COR-L47 (cell line): Measurements from ENCODE around the gene CDC42BPB.
"Not testable (repeated sequence)": the region's sequence is repeated elsewhere in the genome, so short reads cannot be mapped to it uniquely, and the experiment has no call there.

Source experiments
- DNase-seq: peaks from one replicate; lab custom pipeline; 2025; lab: John Stamatoyannopoulos, UW

CDC42BPB gene

DNA sequence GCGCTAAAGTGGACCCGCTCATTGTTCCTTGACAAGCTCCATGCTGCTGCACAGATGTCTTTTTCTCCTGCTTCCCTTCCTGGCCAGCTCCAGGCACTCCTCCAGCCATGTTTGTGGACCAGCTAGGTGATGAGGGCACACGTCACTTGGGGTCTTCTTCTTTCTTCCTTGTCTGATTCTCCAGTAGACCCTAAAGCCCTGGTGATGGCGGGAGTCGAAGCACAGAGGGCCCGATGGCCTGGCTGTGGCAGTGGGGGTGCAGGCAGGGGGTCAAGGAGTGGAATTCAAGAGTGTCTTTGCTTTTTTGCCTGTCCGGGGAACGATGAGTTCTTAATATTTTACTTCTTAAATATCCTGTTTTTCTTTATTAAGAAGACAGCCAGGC is 157.8 kb downstream of the CDC42BPB start:
- DNase-seq = no peak

DNA sequence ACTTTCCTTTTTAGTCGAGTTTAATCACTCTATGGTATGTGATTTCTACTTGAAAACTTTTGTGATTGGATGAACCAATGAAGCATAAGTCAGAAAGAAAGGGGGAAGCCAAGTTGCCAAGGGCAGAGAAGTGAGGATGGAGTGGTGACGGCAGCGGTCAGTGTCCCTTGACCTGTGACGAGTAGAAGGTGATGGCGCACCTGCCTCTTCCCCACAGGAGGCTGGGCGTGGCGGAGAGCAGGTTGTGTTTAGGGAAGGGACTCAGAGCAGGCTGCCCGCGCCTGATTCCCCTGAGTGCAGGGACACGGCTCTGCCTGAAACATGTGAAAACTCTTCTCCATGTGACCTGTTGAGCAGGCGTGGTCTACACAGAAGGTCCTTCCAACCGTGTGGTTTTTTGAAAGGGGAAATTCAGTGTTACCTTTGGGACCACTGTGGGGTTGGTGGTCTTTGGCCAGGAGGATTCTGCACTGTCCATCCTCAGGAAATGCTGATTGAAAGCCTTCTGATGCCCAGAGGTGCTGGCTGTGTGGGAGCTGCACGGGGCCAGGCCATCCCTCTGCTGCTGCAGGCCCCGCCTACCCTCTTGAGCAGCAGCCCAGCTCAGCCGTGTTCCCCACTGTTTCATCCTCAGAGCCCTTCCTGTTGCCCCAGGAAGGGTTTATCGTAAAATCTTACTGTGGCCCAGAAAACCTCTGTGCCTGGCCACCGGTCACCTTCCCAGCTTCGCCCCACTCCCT is 158.4 kb downstream of the CDC42BPB start:
- no peak for DNase-seq

DNA sequence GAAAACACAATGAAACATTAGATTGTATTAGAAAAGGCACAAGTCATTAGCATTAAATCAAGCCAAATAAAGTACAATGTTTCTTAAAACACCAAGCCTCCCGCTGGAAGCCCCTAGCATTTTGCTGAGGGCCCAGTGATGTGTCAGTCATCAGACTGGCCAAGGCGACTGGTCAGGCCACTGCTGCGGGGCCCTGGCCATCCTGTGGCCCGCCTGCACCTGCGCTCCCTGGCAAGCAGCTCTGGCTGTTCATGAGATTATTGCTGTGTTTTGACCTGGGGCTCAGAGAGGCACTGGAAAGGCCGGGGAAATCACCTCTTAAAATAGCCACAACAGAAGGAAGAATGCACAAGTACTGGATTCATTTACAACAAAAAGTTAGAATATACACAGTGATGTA is 159.1 kb downstream of the CDC42BPB start:
- DNase-seq = no peak

DNA sequence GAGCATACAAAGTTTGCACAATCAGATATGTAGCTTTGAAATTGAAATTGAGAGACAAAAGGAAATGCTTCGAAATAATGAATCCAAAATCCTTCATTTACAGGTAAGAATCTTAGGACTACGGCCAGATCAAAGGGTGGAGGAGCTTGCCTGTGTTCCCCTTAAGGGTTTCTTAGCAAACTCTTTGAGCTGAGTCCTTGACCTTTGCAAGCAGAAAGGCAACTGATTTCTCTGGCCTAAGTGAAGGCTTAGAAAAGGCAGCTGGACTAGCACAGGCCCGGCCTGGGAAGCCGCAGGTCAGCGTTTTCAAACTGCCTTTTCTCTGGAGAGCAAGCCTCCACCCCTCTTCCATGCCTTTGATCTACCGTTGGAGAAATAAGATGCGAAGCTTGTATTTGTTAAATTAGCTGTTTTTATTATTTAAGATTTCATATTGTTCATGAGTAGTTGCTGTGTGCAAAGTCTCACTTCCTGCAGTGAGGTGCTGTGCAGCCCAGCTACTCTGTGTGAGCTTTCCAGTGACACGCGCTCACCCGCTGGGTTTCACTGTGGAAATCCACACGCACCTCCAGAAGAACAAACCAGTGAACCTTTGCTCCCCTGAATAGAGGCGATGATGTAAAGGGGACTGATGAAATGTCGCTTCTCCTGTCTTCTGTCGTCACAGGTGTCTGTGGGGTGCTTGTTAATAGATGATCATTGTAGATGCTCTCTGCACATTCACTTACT is 159.9 kb downstream of the CDC42BPB start:
- DNase-seq = no peak

DNA sequence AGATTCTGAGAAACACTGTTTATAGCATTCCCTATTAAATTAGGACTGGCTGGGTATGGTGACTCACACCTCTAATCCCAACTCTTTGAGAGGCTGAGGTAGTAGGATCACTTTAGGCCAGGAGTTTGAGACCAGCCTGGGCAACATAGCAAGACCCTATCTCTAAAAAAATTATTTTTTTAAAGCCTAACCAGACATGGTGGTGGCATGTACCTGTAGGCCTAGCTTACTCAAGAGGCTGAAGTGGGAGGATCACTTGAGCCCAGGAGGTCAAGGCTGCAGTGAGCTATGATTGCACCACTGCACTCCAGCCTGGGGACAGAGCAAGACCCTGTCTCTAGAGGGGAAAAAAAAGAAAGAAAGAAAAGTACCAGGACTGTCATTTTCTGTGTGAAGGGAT is 160.6 kb downstream of the CDC42BPB start:
- DNase-seq = not testable (repeated sequence)

DNA sequence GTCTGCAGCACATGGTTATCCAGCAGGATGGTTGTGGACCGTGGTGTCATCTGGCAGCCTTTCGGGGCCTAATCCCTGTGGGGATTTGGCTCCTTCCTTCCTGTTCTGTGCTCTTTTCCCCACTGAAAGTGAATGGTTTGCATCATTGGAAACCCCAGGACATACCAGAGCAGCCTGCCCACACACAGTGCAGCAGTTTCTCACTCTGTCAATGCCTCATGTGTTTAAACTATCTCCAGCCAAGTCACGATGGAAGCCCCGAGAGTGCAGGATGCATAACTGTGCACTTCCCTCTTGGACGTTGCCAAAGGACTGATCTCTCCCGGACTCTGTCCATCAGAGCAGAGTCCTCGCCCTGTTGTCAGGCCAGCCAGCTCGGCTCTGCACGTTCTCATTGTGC is 163.9 kb downstream of the CDC42BPB start:
- DNase-seq = no peak

DNA sequence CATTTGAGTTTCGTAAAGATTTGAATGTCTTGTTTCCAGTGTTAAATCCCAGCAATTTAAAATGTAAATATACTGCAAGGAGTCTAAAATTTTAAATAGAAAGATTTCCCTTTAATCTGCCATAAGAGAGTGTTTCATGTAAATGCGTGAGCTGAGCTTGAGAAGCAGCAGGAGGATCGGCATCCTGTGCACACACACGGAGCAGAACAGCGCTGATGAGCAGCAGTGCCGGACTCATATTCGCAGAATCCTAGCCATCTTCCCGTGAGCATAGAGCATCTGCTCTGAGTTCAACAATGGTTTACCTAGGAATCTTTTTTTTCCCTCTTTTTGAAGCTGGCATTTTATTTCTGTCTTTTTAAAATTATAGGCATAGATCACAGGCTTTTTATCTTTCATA is 164.7 kb downstream of the CDC42BPB start:
- no peak for DNase-seq

DNA sequence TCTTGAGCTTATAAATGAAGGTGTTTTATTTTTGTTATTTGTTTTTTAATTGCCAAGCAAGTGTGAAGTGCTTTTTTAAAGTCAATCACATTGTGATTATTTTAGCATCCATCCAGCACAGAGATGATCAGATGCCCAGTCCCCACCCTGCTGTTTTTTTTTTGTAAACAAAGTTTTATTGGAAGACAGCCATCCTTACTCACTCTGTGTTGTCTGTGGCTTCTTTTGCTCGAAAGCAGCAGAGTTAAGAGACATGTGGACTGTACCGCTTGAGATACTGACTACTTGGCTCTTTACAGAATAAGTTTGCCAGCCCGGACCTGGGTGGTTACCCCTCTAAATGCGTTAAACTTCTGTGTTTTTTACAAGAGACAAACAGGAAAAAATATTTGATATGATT is 165.8 kb downstream of the CDC42BPB start:
- no peak for DNase-seq

DNA sequence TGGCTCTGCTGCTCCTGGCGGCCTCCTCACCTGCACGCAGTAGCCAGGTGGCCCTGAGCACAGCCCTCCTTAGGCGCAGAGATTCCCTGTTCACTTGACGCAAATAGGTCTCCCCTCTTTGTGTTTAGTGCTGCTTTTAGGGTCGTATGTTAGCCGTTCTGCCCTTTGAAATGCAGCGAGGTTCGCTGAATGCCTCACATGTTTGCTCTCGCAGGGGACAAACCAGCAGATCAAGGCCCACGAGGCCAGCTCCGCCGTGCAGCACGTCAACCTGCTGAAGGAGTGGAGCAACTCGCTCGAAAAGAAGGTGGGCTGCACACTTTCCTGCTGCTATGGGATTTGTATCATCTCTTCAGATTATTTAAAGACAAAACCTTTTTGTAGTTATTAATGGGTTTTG is 166.2 kb downstream of the CDC42BPB start:
- no peak for DNase-seq

DNA sequence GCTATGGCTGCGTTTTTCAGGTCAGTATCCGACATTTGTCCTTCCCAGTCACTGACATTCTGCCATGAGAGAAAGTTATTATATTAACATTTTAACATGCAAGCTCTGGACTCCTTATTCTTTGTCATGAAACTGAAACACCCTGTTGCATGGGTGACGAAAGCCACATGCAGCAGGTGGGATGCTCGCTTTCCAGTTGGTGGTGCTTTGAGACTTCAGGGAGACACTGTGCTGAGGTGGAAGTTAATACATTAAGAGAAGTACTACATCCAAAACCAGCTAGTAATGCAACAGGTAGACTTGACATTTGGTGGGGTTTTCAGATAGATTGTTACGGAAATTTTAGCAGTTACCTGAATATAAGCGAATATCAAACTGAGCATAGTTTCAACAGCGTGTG is 167.7 kb downstream of the CDC42BPB start:
- no peak for DNase-seq

DNA sequence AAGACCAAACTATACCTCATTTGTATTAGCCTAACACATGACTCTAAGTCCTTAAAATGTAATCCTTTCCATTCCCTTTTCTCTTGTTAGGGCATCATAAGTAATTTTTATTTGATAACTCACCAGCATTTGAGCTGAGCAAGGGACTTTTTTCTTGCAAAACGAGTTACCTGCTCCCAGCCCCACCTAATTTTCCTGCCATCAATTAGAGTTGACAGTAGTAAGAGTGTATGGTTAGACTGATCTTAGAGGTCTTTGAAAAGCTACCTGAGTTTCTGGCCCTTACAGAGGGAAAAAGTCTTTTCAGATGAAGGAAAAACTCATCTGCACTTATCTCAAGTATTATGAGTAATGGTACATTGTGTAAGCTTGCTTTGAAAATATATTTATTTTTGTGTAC is 168.6 kb downstream of the CDC42BPB start:
- DNase-seq = no peak

DNA sequence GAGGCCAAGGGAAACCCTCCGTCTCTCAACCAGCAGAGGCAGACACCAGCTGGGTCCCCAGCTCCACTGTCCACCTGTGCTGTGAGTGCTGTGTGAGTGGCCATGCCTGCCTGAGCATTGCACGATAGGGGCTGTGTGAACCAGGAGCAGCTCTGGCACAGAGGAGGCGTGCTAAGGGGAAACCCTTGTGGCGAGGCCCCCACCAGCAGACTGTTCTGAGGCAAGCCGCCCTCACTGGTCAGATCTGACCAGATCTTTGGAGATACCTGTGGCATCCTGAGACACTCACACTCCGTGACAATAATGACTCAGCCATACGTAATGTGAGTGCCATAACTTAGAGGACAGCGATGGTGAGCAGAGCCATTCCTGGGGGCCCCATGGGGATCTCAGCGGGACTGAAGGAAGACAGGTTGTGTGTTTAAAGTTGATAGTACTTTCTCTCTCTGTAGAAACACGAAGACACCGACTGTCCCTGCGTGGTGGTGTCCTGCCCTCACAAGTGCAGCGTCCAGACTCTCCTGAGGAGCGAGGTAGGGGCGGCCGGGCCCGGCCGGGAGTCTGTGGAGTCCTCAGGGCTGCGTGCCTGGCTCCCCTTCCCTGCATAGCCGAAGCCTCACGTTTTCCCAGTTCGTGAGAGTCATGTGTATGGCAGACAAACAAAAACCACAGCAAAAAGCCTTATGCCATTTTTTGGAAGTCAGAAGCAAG is 171.5 kb downstream of the CDC42BPB start:
- DNase-seq = no peak

DNA sequence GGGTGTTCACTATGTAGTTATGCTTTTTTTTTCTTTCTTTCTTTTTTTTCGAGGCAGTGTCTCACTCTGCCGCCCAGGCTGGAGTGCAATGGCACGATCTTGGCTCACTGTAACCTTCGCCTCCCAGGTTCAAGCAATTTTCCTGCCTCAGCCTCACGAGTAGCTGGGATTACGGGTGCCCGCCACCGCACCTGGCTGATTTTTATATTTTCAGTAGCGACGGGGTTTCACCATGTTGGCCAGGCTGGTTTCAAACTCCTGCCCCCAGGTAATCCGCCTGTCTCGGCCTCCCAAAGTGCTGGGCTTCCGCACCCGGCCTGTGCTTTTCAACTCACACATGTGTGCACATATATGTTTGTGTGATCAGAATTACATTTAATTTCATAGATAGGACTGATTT is 173.8 kb downstream of the CDC42BPB start:
- no peak for DNase-seq

DNA sequence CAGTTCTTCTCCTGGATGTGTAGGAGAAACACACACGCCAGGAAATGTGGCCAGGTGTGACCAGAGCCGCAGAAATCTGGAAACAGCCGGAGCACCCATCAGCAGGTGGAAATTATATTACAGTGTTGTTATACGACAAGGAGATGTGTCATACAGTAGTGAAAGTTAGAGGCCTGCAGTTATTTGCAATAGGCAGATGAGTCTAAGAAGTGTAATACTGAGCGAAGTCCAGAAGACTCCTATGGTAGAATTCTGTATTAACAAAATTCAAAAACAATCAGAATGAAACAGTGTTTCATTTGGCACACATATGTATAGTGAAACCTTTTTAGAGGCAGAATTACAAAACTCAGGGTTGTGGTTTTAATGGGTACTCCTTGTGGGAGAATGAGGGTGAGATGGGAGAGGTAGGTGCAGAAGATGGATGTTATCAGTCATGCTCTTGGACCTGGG is 174.2 kb downstream of the CDC42BPB start:
- no peak for DNase-seq
